ENCODE results near the gene MTMR12. TPM values are rescaled to one million over a fixed set of nuclear protein-coding genes. Genes with fewer than 3 reads are reported as not detected.

MTMR12 gene
- total and polyA plus RNA-seq, 2 of the 13 experiments (the other 11 are each of a cell fraction or from before 2014, with no cell fraction given), result 23.4 to 36.6 TPM

DNA sequence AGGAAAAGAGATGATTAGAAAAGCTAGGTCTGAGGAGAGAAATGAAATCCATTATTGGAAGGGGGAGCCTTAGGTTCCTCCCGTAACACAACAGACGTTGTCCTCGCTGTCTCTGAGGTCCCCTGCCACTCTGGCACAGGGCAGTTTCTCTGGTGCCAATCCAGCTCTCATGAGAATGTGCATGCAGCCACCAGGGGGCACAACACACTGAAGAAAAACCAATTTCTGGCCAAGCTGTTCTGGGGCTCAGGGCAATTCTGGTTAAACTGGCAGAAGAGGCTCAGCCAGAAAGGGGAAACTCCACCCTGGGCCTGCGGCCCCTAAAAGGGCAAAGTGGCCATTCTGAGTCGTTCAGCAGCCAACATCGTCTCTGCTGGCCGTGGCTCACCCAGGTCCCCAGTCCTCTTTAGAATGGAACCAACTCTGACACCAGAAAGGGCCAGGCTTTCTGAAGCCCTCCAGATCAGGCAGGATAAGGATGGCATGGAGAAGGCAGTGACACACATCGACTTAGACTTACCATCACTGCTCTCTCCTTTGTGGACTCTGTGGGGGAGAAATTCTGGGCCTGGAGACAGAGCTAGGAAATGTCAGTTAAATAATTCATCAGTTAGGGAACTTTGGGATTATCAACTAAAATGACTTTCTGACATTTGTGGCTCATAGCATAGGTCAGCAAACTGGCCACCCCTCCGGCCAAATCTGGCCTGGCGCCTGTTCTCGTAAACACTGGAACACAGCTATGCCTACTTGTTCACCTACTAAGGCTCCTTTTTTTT lies 80.1 kb downstream of the MTMR12 start (continued):
- TF ChIP-seq SNAPC4 (CRISPR knock-in tag; IDR thresholded peaks at IDR 0.05), result 0 out of 2 replicates have a peak, but pooled peaks have one; percentile 51
- no peak for TF ChIP-seq ZNF430 (CRISPR knock-in tag; IDR thresholded peaks at IDR 0.05)
- no peak for TF ChIP-seq ARNT (IDR thresholded peaks at IDR 0.05)
- no peak for TF ChIP-seq PPARG (CRISPR knock-in tag; conservative IDR thresholded peaks at IDR 0.05)
- no peak for TF ChIP-seq TMF1 (CRISPR knock-in tag; IDR thresholded peaks at IDR 0.05; ENCODE audit: low read depth)
- TF ChIP-seq, protein P1, sequence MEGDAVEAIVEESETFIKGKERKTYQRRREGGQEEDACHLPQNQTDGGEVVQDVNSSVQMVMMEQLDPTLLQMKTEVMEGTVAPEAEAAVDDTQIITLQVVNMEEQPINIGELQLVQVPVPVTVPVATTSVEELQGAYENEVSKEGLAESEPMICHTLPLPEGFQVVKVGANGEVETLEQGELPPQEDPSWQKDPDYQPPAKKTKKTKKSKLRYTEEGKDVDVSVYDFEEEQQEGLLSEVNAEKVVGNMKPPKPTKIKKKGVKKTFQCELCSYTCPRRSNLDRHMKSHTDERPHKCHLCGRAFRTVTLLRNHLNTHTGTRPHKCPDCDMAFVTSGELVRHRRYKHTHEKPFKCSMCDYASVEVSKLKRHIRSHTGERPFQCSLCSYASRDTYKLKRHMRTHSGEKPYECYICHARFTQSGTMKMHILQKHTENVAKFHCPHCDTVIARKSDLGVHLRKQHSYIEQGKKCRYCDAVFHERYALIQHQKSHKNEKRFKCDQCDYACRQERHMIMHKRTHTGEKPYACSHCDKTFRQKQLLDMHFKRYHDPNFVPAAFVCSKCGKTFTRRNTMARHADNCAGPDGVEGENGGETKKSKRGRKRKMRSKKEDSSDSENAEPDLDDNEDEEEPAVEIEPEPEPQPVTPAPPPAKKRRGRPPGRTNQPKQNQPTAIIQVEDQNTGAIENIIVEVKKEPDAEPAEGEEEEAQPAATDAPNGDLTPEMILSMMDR (CRISPR knock-in tag; IDR thresholded peaks at IDR 0.05), result peak; percentile 87
- TF ChIP-seq GATAD1 (CRISPR knock-in tag; IDR thresholded peaks at IDR 0.05), result no peak
- TF ChIP-seq, protein P2, sequence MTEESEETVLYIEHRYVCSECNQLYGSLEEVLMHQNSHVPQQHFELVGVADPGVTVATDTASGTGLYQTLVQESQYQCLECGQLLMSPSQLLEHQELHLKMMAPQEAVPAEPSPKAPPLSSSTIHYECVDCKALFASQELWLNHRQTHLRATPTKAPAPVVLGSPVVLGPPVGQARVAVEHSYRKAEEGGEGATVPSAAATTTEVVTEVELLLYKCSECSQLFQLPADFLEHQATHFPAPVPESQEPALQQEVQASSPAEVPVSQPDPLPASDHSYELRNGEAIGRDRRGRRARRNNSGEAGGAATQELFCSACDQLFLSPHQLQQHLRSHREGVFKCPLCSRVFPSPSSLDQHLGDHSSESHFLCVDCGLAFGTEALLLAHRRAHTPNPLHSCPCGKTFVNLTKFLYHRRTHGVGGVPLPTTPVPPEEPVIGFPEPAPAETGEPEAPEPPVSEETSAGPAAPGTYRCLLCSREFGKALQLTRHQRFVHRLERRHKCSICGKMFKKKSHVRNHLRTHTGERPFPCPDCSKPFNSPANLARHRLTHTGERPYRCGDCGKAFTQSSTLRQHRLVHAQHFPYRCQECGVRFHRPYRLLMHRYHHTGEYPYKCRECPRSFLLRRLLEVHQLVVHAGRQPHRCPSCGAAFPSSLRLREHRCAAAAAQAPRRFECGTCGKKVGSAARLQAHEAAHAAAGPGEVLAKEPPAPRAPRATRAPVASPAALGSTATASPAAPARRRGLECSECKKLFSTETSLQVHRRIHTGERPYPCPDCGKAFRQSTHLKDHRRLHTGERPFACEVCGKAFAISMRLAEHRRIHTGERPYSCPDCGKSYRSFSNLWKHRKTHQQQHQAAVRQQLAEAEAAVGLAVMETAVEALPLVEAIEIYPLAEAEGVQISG (CRISPR knock-in tag; IDR thresholded peaks at IDR 0.05), result no peak
- TF ChIP-seq ZNF879 (CRISPR knock-in tag; IDR thresholded peaks at IDR 0.05), result no peak
- TF ChIP-seq ZNF224 (CRISPR knock-in tag; IDR thresholded peaks at IDR 0.05), result no peak
- TF ChIP-seq PBX3 (CRISPR knock-in tag; IDR thresholded peaks at IDR 0.05; ENCODE audit: borderline replicate concordance), result no peak
- no peak for TF ChIP-seq CENPBD1 (CRISPR knock-in tag; IDR thresholded peaks at IDR 0.05; ENCODE audit: borderline replicate concordance, low read depth)
- no peak for TF ChIP-seq KDM1A (CRISPR knock-in tag; IDR thresholded peaks at IDR 0.05)
- TF ChIP-seq, protein P3, sequence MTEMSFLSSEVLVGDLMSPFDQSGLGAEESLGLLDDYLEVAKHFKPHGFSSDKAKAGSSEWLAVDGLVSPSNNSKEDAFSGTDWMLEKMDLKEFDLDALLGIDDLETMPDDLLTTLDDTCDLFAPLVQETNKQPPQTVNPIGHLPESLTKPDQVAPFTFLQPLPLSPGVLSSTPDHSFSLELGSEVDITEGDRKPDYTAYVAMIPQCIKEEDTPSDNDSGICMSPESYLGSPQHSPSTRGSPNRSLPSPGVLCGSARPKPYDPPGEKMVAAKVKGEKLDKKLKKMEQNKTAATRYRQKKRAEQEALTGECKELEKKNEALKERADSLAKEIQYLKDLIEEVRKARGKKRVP (CRISPR knock-in tag; IDR thresholded peaks at IDR 0.05), result no peak
- no peak for TF ChIP-seq ZMAT3 (CRISPR knock-in tag; conservative IDR thresholded peaks at IDR 0.05)
- TF ChIP-seq KLF12 (CRISPR knock-in tag; IDR thresholded peaks at IDR 0.05; ENCODE audit: borderline replicate concordance), result no peak

Measured in HepG2 (cell line).